ENCODE measurements around the gene ZRANB3. TPM values are rescaled to one million over a fixed set of nuclear protein-coding genes. Genes with fewer than 3 reads are reported as not detected.
"Not testable (repeated sequence)": the region's sequence is repeated elsewhere in the genome, so short reads cannot be mapped to it uniquely, and the experiment has no call there.

The ZRANB3 gene
- 1.7 TPM for total RNA-seq
- long read RNA-seq, partial matches to known transcripts, result 0 of 2 reads
- long read RNA-seq, other reads (novel, unspliced or antisense), result 2 of 2 reads

GRCh38 chr2:135530313-135531230, at the start of gene ZRANB3:
Gene ZRANB3, minus strand, starts transcription at chr2:135531218.
- intact Hi-C loops (cut with DNase I), result loop anchor here (5.0 kb wide), 2 partner anchors 212 to 613 kb away; partner anchors contain the start of genes CCNT2 and UBXN4
- peak; percentile 93 for ATAC-seq (ENCODE audit: poor library complexity)
- peak; percentile 93 for DNase-seq

- intact Hi-C loops (cut with DNase I), result no loop called here
- no peak for ATAC-seq (ENCODE audit: poor library complexity)
- no peak for DNase-seq
Observed at GRCh38 chr2:135573620-135574019, 42.6 kb upstream of the ZRANB3 start.

- intact Hi-C loops (cut with DNase I), result no loop called here
- no peak for DNase-seq
- ATAC-seq (ENCODE audit: poor library complexity), result no peak
Observed at GRCh38 chr2:135570884-135571283, 39.9 kb upstream of the ZRANB3 start.

GRCh38 chr2:135563793-135564192, 32.8 kb upstream of the ZRANB3 start:
- DNase-seq (no peak), ATAC-seq (ENCODE audit: poor library complexity) (no peak)
- intact Hi-C loops (cut with DNase I), result no loop called here

- ATAC-seq (ENCODE audit: poor library complexity), result no peak
- DNase-seq, result no peak
- intact Hi-C loops (cut with DNase I), result no loop called here
Observed at GRCh38 chr2:135561925-135562324, 30.9 kb upstream of the ZRANB3 start.

GRCh38 chr2:135557530-135557929, 26.5 kb upstream of the ZRANB3 start:
- intact Hi-C loops (cut with DNase I), result no loop called here
- ATAC-seq (ENCODE audit: poor library complexity) (peak; percentile 91), DNase-seq (no peak)

GRCh38 chr2:135555311-135555710, 24.3 kb upstream of the ZRANB3 start:
- DNase-seq (no peak), ATAC-seq (ENCODE audit: poor library complexity) (no peak)
- intact Hi-C loops (cut with DNase I), result no loop called here

GRCh38 chr2:135552887-135553286, 21.9 kb upstream of the ZRANB3 start:
- DNase-seq (no peak), ATAC-seq (ENCODE audit: poor library complexity) (no peak)
- intact Hi-C loops (cut with DNase I), result no loop called here

GRCh38 chr2:135551356-135551755, 20.3 kb upstream of the ZRANB3 start:
- ATAC-seq (ENCODE audit: poor library complexity) (no peak), DNase-seq (no peak)
- intact Hi-C loops (cut with DNase I), result no loop called here

GRCh38 chr2:135547311-135547710, 16.3 kb upstream of the ZRANB3 start:
- no peak for DNase-seq
- intact Hi-C loops (cut with DNase I), result no loop called here
- no peak for ATAC-seq (ENCODE audit: poor library complexity)

- no peak for ATAC-seq (ENCODE audit: poor library complexity)
- DNase-seq, result no peak
- intact Hi-C loops (cut with DNase I), result no loop called here
Observed at GRCh38 chr2:135546436-135546835, 15.4 kb upstream of the ZRANB3 start.

- intact Hi-C loops (cut with DNase I), result loop anchor here (5.0 kb wide), 2 partner anchors 209 to 616 kb away; partner anchors contain the start of genes CCNT2 and UBXN4
- not testable (repeated sequence) for DNase-seq; ATAC-seq (ENCODE audit: poor library complexity)
Observed at GRCh38 chr2:135533545-135533944, 2.5 kb upstream of the ZRANB3 start.

- ATAC-seq (ENCODE audit: poor library complexity) (no peak), DNase-seq (no peak)
- intact Hi-C loops (cut with DNase I), result loop anchor here (5.0 kb wide), 2 partner anchors 210 to 615 kb away; partner anchors contain the start of genes CCNT2 and UBXN4
Observed at GRCh38 chr2:135532581-135532980, 1.6 kb upstream of the ZRANB3 start.

- intact Hi-C loops (cut with DNase I), result loop anchor here (5.0 kb wide), 2 partner anchors 211 to 614 kb away; partner anchors contain the start of genes CCNT2 and UBXN4
- ATAC-seq (ENCODE audit: poor library complexity) (peak; percentile 96), DNase-seq (peak; percentile 96)
Observed at GRCh38 chr2:135531231-135532197, 496 bp upstream of the ZRANB3 start, which contains the start of gene R3HDM1. Gene R3HDM1, plus strand, starts transcription at chr2:135531484. Its CDS starts 73,362 bp downstream, at chr2:135604846.

- intact Hi-C loops (cut with DNase I), result no loop called here
- no peak for ATAC-seq (ENCODE audit: poor library complexity)
Observed at GRCh38 chr2:135528006-135528405, 3.0 kb downstream of the ZRANB3 start.

GRCh38 chr2:135525786-135526185, 5.2 kb downstream of the ZRANB3 start:
- ATAC-seq (ENCODE audit: poor library complexity) (no peak), DNase-seq (no peak)
- intact Hi-C loops (cut with DNase I), result no loop called here

More at GRCh38 chr2:135528006-135528405, 3.0 kb downstream of the ZRANB3 start:
- DNase-seq, result no peak

- no peak for DNase-seq
- ATAC-seq (ENCODE audit: poor library complexity), result no peak
- intact Hi-C loops (cut with DNase I), result no loop called here
Observed at GRCh38 chr2:135512099-135512498, 18.9 kb downstream of the ZRANB3 start.

GRCh38 chr2:135510577-135510976, 20.4 kb downstream of the ZRANB3 start:
- no peak for ATAC-seq (ENCODE audit: poor library complexity)
- no peak for DNase-seq
- intact Hi-C loops (cut with DNase I), result no loop called here

GRCh38 chr2:135504811-135505210, 26.2 kb downstream of the ZRANB3 start:
- intact Hi-C loops (cut with DNase I), result no loop called here
- ATAC-seq (ENCODE audit: poor library complexity), result no peak
- DNase-seq, result no peak
